ENCODE results near the gene LRMDA.

Gene LRMDA

DNA sequence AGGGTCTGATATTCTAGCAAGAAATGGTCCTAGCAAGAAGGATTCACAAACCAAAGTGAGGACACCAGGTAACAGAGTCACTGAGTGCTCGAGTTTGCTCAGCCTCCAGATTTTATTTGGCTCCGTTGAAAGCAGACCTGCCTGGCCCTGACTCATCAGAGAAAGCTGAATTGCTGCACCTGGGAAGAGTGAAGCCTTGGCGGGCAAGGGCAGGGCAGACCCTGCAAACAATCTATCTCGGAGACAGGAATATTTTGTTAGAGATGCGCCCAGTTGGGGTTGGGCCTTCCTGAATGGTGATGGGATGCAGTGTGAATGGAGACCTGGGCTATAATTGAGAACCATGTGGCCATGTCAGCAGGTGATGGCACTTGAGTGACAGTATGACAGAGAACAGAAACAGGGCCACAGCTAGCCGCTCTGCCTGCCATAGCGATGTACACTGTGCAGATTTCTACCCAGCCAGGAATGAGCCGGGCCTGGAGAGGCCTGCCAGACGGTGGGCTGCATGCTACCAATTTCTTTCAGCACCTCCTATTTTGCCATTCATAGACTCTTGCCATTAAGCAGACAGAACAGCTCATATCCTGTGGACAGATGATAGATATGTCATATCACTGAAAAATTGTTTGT lies 744.2 kb downstream of the LRMDA start:
- peaks cover 0 to 8% of the 10 kb centered on the region in 2 experiments for H3K27me3 ChIP-seq (ENCODE audit: control insufficient read depth in 1 of 2, insufficient read depth in 1 of 2, low read length in 2 of 2)
- H3K4ac ChIP-seq (ENCODE audit: low read depth in 1 of 2, low read length in 2 of 2) = no peak overlapping the region
- H3K79me1 ChIP-seq (replicated peaks; ENCODE audit: low read length, poor library complexity, severe bottlenecking) = no peaks in the 10 kb centered on the region
- no peaks in the 10 kb centered on the region for H3K9me3 ChIP-seq (ENCODE audit: control insufficient read depth, low read length)
- H3K4me3 ChIP-seq (ENCODE audit: insufficient read depth in 1 of 2, low read depth in 1 of 2, low read length in 2 of 2) = no peak overlapping the region
- H3K4me1 ChIP-seq (ENCODE audit: control insufficient read depth, insufficient read depth, low read depth, low read length) = no peaks in the 10 kb centered on the region
- no peak overlapping the region for H2BK15ac ChIP-seq (ENCODE audit: low read depth, poor library complexity, severe bottlenecking)
- H3K36me3 ChIP-seq (ENCODE audit: control insufficient read depth in 1 of 2, insufficient read depth in 2 of 2, low read depth in 1 of 2, low read length in 2 of 2) = no peaks in the 10 kb centered on the region
- no peak overlapping the region for H4K8ac ChIP-seq (ENCODE audit: low read length)
- 94% methylated on average over 6 of the region's 9 CpGs for WGBS
- no peak overlapping the region for H3K27ac ChIP-seq (ENCODE audit: low read length, poor library complexity, severe bottlenecking)
- no peak overlapping the region for H3K18ac ChIP-seq (ENCODE audit: low read depth in 1 of 2, low read length in 2 of 2)
- H4K91ac ChIP-seq (ENCODE audit: low read length) = no peak overlapping the region
- no peak overlapping the region for H2BK120ac ChIP-seq (ENCODE audit: low read depth, low read length)
- H2BK12ac ChIP-seq (ENCODE audit: low read length in 2 of 2) = peak overlapping the region in 1 of 2 experiments; percentile 42
- H2BK5ac ChIP-seq (ENCODE audit: low read depth, low read length, poor library complexity, severe bottlenecking) = no peak overlapping the region
- no peak overlapping the region for H2AFZ ChIP-seq (ENCODE audit: low read depth, low read length)
- DNase-seq = no peak
- no peak overlapping the region for H3K23ac ChIP-seq (ENCODE audit: low read length in 2 of 2)
- H2AK5ac ChIP-seq (ENCODE audit: low read length, severe bottlenecking) = no peak overlapping the region
- H3K9ac ChIP-seq (ENCODE audit: low read length) = no peak overlapping the region
- H3K14ac ChIP-seq (ENCODE audit: low read length in 2 of 2) = no peak overlapping the region
- H3K4me2 ChIP-seq (ENCODE audit: low read length, poor library complexity, severe bottlenecking) = no peak overlapping the region

DNA sequence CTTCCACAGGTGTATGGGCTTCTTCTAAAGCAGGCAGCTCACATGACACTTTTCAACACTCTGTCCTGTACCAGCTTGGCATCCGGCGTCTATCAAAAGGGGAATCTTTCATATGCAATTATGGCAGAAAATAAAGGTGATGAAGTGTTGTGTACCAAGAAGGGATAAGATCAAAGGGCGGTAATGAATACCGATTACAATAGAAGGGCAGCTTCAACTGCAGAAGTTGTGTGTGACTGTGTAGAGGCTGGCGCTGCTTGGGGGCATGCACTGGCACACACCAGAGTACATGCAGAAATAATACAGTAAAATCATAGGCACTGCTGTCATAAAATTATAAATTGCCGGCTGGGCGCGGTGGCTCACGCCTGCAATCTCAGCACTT lies 744.7 kb downstream of the LRMDA start:
- no peak overlapping the region for H4K91ac ChIP-seq (ENCODE audit: low read length)
- 99% methylated on average over 9 of the region's 9 CpGs for whole genome bisulfite sequencing
- no peak overlapping the region for H2AFZ ChIP-seq (ENCODE audit: low read depth, low read length)
- no peak overlapping the region for H4K8ac ChIP-seq (ENCODE audit: low read length)
- H3K4me1 ChIP-seq (ENCODE audit: control insufficient read depth, insufficient read depth, low read depth, low read length) = no peaks in the 10 kb centered on the region
- no peak overlapping the region for H3K4me2 ChIP-seq (ENCODE audit: low read length, poor library complexity, severe bottlenecking)
- peaks cover 0 to 8% of the 10 kb centered on the region in 2 experiments for H3K27me3 ChIP-seq (ENCODE audit: control insufficient read depth in 1 of 2, insufficient read depth in 1 of 2, low read length in 2 of 2)
- H2BK12ac ChIP-seq (ENCODE audit: low read length in 2 of 2) = no peak overlapping the region
- H2AK5ac ChIP-seq (ENCODE audit: low read length, severe bottlenecking) = no peak overlapping the region
- H2BK15ac ChIP-seq (ENCODE audit: low read depth, poor library complexity, severe bottlenecking) = no peak overlapping the region
- H3K27ac ChIP-seq (ENCODE audit: low read length, poor library complexity, severe bottlenecking) = no peak overlapping the region
- no peaks in the 10 kb centered on the region for H3K36me3 ChIP-seq (ENCODE audit: control insufficient read depth in 1 of 2, insufficient read depth in 2 of 2, low read depth in 1 of 2, low read length in 2 of 2)
- no peak overlapping the region for H3K9ac ChIP-seq (ENCODE audit: low read length)
- no peaks in the 10 kb centered on the region for H3K9me3 ChIP-seq (ENCODE audit: control insufficient read depth, low read length)
- H3K4me3 ChIP-seq (ENCODE audit: insufficient read depth in 1 of 2, low read depth in 1 of 2, low read length in 2 of 2) = no peak overlapping the region
- H2BK5ac ChIP-seq (ENCODE audit: low read depth, low read length, poor library complexity, severe bottlenecking) = no peak overlapping the region
- H3K23ac ChIP-seq (ENCODE audit: low read length in 2 of 2) = no peak overlapping the region
- H3K14ac ChIP-seq (ENCODE audit: low read length in 2 of 2) = no peak overlapping the region
- H3K79me1 ChIP-seq (replicated peaks; ENCODE audit: low read length, poor library complexity, severe bottlenecking) = no peaks in the 10 kb centered on the region
- no peak overlapping the region for H3K18ac ChIP-seq (ENCODE audit: low read depth in 1 of 2, low read length in 2 of 2)
- no peak for DNase-seq
- no peak overlapping the region for H3K4ac ChIP-seq (ENCODE audit: low read depth in 1 of 2, low read length in 2 of 2)
- H2BK120ac ChIP-seq (ENCODE audit: low read depth, low read length) = no peak overlapping the region

DNA sequence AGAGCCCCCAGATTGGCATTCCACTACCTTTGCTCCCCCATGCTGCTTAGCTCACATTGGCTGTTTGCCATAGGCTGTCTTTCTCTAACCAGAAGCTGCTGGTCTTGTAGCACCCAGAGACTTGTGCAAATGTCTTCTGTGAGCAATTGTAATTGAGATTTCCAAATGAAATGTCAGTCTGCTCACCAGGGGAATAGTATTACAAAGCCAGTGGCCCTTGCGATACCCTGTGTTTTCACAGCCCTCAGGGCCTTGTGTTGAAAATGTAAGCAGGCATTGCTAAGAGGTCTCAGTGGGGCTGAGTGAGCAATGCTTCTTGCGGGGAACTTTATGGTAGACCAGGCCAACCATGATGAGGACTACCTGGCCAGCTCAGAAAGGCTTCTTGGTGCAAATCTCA lies 746.5 kb downstream of the LRMDA start:
- no peak overlapping the region for H3K4me2 ChIP-seq (ENCODE audit: low read length, poor library complexity, severe bottlenecking)
- no peak overlapping the region for H2BK15ac ChIP-seq (ENCODE audit: low read depth, poor library complexity, severe bottlenecking)
- H3K4me1 ChIP-seq (ENCODE audit: control insufficient read depth, insufficient read depth, low read depth, low read length) = no peaks in the 10 kb centered on the region
- no peak overlapping the region for H2BK5ac ChIP-seq (ENCODE audit: low read depth, low read length, poor library complexity, severe bottlenecking)
- H3K4me3 ChIP-seq (ENCODE audit: insufficient read depth in 1 of 2, low read depth in 1 of 2, low read length in 2 of 2) = no peak overlapping the region
- no peak overlapping the region for H3K23ac ChIP-seq (ENCODE audit: low read length in 2 of 2)
- no peaks in the 10 kb centered on the region for H3K27me3 ChIP-seq (ENCODE audit: control insufficient read depth in 1 of 2, insufficient read depth in 1 of 2, low read length in 2 of 2)
- peak overlapping the region in 1 of 2 experiments; percentile 40 for H3K4ac ChIP-seq (ENCODE audit: low read depth in 1 of 2, low read length in 2 of 2)
- H4K8ac ChIP-seq (ENCODE audit: low read length) = no peak overlapping the region
- no peak overlapping the region for H3K27ac ChIP-seq (ENCODE audit: low read length, poor library complexity, severe bottlenecking)
- no peak overlapping the region for H2BK12ac ChIP-seq (ENCODE audit: low read length in 2 of 2)
- no peaks in the 10 kb centered on the region for H3K9me3 ChIP-seq (ENCODE audit: control insufficient read depth, low read length)
- no peaks in the 10 kb centered on the region for H3K79me1 ChIP-seq (replicated peaks; ENCODE audit: low read length, poor library complexity, severe bottlenecking)
- peak overlapping the region in 1 of 2 experiments; percentile 46 for H3K14ac ChIP-seq (ENCODE audit: low read length in 2 of 2)
- H3K9ac ChIP-seq (ENCODE audit: low read length) = no peak overlapping the region
- no peak overlapping the region for H4K91ac ChIP-seq (ENCODE audit: low read length)
- no peak overlapping the region for H2BK120ac ChIP-seq (ENCODE audit: low read depth, low read length)
- peak overlapping the region in 1 of 2 experiments; percentile 6 for H3K18ac ChIP-seq (ENCODE audit: low read depth in 1 of 2, low read length in 2 of 2)
- no peak for DNase-seq
- no peak overlapping the region for H2AK5ac ChIP-seq (ENCODE audit: low read length, severe bottlenecking)
- H2AFZ ChIP-seq (ENCODE audit: low read depth, low read length) = no peak overlapping the region
- H3K36me3 ChIP-seq (ENCODE audit: control insufficient read depth in 1 of 2, insufficient read depth in 2 of 2, low read depth in 1 of 2, low read length in 2 of 2) = no peaks in the 10 kb centered on the region
- WGBS = 95% methylated on average over 2 of the region's 2 CpGs

DNA sequence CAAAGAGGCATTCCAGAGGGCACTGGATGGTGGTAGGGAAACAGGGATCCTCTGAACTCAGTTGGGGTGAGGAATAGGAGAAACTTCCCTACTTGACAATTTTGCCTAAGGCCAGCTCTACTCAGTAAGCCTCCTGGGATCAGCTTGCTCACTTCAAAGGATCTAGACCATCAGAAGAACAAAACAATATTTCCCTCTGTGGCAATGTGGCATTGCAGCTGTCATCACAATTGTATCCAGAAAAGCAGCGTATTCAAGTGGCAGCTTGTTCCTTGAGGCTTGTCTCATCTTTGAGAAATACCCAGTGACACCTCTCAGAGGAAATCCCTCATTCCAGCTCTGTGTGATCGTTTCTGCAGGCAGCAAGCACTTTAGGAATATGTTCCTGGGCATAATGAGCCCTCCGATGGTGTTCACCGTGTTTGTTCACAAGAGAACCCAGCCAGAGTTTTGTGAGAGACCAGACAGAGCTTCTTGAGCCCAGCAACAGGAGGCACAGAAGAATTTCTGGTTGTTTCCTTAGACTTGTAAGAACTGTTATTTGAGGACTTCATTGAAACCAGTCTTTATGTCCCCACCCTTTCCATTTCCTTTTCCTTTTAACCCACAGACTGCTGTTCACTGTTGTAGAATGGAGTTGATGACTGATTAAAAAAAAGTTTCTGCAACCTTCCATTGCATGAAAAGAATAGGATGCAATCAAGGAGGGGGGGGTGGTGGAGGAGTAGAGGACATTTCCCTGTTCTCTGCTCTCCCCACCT lies 747.3 kb downstream of the LRMDA start:
- H3K4me2 ChIP-seq (ENCODE audit: low read length, poor library complexity, severe bottlenecking) = no peak overlapping the region
- no peak overlapping the region for H3K4ac ChIP-seq (ENCODE audit: low read depth in 1 of 2, low read length in 2 of 2)
- no peak overlapping the region for H2AK5ac ChIP-seq (ENCODE audit: low read length, severe bottlenecking)
- no peaks in the 10 kb centered on the region for H3K36me3 ChIP-seq (ENCODE audit: control insufficient read depth in 1 of 2, insufficient read depth in 2 of 2, low read depth in 1 of 2, low read length in 2 of 2)
- no peak overlapping the region for H4K91ac ChIP-seq (ENCODE audit: low read length)
- peak overlapping the region in 1 of 2 experiments; percentile 10 for H2BK12ac ChIP-seq (ENCODE audit: low read length in 2 of 2)
- H3K9ac ChIP-seq (ENCODE audit: low read length) = no peak overlapping the region
- H3K4me3 ChIP-seq (ENCODE audit: insufficient read depth in 1 of 2, low read depth in 1 of 2, low read length in 2 of 2) = no peak overlapping the region
- no peaks in the 10 kb centered on the region for H3K4me1 ChIP-seq (ENCODE audit: control insufficient read depth, insufficient read depth, low read depth, low read length)
- no peak overlapping the region for H2AFZ ChIP-seq (ENCODE audit: low read depth, low read length)
- no peak overlapping the region for H3K23ac ChIP-seq (ENCODE audit: low read length in 2 of 2)
- no peak overlapping the region for H3K14ac ChIP-seq (ENCODE audit: low read length in 2 of 2)
- H2BK15ac ChIP-seq (ENCODE audit: low read depth, poor library complexity, severe bottlenecking) = peak overlapping the region; percentile 12
- no peak overlapping the region for H2BK5ac ChIP-seq (ENCODE audit: low read depth, low read length, poor library complexity, severe bottlenecking)
- no peaks in the 10 kb centered on the region for H3K79me1 ChIP-seq (replicated peaks; ENCODE audit: low read length, poor library complexity, severe bottlenecking)
- no peaks in the 10 kb centered on the region for H3K27me3 ChIP-seq (ENCODE audit: control insufficient read depth in 1 of 2, insufficient read depth in 1 of 2, low read length in 2 of 2)
- no peaks in the 10 kb centered on the region for H3K9me3 ChIP-seq (ENCODE audit: control insufficient read depth, low read length)
- no peak overlapping the region for H3K18ac ChIP-seq (ENCODE audit: low read depth in 1 of 2, low read length in 2 of 2)
- DNase-seq = no peak
- H2BK120ac ChIP-seq (ENCODE audit: low read depth, low read length) = no peak overlapping the region
- 82% methylated on average over 4 of the region's 4 CpGs for WGBS
- H4K8ac ChIP-seq (ENCODE audit: low read length) = no peak overlapping the region
- H3K27ac ChIP-seq (ENCODE audit: low read length, poor library complexity, severe bottlenecking) = no peak overlapping the region

All from mesenchymal stem cell (in vitro differentiated cells and primary cell).